NCI-H2196 treated with DMSO at 0.1 percent for 48 hours (cell line): ENCODE data around the gene FOXC1.

ENCODE experiments used
- DNase-seq: peaks from one replicate; lab custom pipeline; 2025; ENCODE audit not compliant: unreplicated experiment; lab: John Stamatoyannopoulos, UW

The FOXC1 gene

DNA sequence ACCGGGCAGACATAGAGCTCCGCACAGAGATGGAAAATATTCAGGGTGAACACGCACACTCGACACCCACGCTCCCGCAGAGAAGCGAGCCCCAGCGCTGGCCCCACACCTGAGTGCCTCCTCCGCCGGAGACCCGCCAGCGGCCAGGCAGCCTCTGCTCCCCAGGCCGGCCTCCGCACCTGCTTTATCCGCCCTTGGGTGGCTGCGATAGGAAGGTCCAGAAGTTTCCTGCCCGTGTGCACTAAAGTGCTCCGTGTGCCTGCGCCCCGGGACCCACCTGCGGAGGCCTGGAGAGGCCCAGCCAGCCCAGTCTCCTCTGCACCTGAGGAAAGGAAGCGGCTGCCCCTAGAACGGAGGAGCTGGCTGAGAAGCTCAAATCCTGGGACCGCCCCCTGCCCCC is 10.8 kb upstream of the FOXC1 start:
- no peak for DNase-seq

DNA sequence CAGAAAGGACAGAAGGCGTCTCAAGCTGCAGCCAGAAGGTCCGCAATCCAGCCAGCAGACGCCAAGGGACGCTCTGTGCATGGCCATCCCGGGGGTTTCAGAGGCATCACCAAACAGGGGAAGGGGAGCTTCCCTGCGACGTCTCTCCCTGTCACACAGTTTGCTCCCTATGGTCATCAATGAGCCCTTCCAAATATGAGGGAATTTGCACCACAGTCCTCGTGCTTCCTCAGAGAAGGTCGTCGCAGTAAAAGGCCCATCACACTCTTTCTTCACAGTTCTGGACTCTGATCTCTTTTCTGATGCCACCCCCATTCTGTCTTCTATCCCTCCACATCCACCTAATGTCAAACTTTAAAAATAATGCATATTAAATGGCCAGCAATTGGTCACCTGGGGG is 10.2 kb upstream of the FOXC1 start:
- no peak for DNase-seq

DNA sequence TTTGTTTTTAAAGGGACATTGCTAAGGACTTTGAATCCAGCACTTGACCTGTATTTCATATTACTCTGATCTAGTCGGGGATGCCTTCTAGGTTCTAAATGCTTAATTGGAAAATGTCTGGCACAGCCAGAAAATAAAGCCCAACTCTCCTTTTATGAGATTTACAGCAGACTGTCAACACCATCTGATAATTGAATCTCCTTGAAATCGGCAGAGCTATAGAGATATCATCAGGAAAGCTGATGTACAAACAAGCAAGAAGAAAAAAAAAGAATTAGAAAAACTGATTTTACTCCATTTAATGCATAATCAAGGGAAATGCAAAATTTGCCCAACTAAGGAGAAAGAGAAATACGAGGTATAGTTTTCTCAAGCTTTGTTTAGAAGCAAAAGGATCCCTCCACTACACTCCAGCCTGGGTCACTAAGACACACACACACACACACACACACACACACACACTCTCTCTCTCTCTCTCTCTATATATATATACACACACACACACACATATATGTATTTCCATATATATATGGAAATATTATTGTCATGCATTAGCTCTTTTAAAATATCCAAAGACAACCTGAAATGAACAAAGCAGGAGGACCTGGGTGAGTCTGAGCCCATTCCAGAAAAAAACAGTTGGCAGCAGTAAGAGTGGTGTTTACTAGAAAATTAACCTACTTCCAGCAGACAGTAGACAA is 9.5 kb upstream of the FOXC1 start:
- DNase-seq = no peak

DNA sequence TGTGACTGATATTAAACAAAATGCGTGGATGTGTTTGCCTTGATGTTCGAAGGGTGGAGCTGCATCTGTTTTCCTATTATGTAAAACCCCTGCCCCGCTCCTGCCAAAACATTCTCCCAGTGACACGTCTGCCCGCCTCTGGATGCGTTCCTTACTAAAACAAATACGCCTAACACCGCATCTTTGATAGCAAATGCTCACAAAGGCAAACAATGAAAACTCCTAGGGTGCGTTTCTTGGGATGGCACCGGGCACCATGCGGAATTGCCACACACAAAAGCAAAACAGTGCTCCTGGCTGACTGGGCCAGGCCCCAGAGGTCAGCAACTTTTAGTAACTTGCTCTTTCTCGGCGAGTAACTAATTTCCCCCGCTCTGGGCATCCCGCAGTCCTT is 9.0 kb upstream of the FOXC1 start:
- no peak for DNase-seq

DNA sequence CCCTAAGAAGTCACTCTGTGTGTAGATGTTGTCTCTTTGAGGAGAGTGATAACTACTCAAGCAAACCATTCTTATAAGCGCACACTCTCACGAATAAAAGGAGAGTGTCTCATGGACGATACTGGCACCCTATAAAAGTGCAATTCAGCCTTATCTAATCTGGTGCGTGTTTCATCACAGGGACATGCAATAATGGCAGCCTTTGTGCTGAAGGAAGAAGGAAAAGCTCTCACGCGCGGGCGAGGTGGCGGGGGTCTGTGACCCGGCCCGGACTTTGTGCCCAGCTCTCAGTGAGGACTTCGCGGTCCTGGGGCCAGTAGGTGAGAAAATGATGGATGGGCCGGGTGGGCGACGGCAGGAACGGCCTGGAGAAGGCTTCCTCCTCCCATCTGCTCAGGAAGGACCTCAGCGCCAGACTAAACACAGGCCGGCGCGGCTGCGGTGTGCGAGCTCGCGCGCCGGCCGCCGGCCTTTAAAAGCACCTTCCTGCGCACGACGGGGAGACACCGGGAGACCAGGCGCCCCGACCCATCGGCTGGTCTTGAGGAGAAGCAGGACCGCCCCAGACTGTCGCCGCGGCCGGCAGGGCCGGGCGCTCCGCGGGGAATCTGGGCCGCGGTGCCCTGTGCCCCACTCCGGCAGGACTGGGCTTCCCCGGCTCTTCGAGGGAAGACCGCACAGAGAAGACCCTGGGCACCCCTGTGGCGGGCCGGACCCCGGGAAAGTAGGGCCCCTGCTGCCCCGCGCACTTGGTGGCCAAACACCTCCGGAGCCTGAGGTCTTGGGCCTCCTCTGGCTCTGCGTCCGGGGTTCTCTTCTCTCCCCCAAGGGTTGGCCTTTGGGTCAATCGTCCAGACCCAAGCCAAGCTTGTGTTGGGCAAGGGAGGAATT is 8.3 kb upstream of the FOXC1 start:
- DNase-seq = no peak

DNA sequence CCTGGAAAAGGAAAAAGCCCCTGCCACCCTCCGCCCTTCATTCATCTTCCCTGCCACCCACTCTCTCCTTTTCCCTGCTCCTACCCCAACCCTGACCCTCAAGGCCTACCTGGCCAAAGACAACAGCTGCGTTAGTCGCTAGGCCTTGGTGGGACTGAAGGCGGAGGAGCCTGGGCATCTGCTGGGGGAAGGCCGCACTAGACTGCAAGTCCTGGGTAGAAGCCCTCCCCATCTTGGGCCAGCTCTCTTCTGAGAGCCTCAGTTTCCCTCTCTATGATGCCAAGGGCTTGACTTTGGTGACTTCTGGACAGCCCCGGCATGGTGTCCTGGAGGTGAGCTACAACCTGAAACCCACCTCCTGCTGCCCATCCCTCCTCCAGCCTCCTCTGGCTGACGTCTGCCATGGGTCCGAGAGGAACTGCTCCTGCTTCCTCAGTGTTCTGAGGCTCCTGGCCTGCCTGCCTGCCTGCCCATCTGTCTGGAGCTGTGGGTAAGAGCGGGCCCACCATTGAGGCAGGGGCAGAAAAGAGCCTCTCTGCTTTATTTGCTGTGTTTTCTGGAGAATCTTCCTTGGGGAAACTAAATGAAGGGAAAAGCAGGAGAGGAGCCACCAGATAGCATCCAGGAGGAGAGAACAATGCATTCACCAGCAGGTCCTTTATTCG is 7.5 kb upstream of the FOXC1 start:
- DNase-seq = no peak

DNA sequence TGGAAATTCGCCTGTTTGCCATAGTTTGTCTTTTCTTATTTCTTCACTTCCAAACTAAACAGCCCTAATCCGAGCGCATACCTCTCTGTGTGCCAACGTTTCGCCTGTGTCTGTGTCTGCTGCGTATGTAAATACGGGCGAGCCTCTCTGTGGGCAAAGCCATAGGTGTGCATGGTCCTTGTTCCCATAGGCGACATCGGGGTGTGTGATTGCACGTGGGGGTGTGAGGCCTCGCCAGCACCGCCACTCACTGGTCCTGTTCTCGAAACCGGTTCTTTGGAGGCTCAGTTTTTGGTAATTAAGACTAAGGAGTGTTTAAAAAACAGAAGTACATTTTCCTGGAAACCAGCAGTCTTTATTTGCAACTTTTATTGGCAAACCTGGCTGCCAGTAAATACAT is 6.0 kb upstream of the FOXC1 start:
- no peak for DNase-seq

DNA sequence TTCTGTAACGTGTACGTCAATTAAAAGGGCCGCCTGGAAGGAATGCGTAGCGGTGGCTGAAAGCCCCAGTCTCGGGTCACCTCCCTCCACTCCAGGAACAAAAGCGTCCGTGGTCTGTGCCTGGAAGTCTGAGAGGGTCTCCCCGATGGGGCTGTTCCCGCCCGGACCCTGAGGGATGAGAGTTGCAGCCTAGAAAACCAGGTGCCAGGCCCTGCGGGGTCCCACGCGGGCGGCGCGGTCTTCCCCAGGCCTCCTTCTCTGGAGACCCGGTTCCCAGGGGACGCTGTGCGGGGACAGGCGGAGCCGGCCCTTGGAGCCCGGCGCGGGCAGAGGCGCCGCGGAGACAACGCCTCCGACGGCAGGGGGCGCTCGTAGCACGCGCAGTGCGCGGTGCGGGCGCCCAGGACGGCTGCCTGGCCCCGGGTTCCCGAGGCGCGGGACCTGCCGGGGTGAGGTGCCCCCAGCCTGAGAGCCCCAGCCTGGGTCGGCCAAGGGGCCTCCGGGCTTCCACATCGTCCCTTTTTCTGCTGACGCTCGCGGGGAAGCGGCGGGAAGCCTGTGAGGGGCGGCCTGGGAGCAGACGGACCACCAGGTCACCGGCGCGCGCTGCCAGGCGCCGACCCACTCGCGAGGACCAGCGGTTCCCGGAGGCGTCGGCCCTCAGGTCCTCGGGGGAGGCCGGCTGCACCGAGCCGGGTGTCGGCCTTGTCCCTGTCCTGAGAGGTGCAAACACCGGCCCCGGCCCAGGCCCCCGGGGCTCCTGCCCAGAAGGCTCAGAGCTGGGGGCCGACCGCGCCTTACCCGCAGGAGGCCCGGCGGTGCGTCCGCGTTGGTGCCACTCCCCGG is 5.3 kb upstream of the FOXC1 start:
- DNase-seq = peak; percentile 14

DNA sequence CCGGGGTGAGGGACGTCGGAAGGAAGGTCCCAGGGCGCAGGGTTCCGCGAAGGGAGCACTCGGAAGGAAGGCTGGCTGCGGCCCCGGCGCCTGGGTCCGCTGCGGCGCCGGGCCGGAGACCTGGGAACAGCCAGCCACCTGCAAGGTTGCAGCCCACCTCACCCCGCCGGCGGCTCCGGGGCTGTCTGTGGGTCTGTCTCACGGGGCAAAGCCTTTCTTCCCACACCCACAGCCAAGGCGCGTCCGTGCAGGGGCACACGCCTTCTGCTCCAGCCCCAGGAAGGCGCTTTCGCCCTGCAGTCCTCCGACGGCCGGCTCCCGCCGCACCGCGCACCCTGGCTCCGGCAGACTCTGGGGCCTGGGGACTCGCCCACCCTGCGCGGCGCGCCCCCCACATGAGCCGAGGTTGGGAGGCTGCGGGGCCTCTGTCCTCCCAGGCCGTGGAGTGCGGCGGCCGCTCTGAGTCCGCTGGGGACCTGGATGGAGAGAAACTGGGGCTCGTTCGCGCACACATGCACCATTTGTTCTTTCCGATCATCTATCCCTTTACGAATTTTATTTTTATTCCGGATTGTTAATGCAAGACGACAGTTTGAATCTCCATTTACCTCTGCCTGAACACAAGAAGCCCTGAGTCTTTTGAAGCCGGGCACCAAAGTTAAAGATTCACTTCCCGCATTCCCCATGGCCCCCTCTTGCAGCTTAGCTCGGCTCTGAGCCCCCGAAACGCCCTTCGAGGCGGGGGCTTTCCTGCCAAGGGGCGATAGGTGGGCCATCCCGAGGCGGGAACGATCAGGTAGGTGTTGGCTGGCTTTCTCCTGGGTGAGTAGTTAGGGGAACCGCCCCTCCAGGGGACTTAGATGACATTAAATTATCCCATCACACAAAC is 4.5 kb upstream of the FOXC1 start:
- no peak for DNase-seq

DNA sequence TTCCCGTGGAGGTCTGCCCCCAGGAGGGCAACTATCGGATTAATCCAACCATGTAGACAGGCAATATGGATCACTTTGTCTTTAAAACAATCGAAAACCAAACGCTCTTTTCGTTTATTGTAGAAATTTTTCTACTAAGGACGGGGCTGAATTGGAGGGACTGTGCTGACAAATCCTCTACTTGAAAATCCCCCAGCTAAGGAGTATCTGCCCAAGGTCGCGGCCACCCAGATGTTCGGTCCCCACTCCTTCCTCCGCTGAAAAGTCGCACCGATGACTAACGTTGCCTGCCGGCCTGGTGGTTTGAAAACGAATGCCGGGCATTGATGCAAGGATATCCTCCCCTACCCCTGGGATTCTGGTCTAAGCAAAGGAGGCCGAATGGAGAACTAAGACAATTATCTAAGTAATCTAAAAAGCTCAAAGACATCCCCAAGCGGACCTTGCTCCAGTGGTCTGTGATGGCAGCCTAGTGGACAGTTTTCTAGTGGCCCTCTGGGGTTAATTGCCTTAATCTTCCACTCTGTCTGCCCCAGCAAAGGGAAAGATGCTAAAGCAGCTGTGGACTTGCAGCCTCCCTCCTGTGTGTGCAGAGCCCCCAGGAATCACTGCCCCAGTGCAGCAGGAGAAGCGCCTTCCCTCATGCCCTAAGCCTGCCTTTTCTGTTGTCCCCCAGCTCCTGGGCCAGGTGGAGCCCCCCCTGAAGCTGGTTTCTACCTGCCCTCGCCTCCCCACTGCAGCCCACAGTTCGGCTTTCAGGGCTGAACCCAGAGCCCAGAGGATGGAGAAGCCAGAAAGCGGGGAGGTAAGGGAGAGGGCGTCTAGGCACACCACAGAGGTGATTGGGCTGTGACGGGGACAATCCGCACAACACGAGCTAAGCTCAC is 3.6 kb upstream of the FOXC1 start:
- DNase-seq = no peak

DNA sequence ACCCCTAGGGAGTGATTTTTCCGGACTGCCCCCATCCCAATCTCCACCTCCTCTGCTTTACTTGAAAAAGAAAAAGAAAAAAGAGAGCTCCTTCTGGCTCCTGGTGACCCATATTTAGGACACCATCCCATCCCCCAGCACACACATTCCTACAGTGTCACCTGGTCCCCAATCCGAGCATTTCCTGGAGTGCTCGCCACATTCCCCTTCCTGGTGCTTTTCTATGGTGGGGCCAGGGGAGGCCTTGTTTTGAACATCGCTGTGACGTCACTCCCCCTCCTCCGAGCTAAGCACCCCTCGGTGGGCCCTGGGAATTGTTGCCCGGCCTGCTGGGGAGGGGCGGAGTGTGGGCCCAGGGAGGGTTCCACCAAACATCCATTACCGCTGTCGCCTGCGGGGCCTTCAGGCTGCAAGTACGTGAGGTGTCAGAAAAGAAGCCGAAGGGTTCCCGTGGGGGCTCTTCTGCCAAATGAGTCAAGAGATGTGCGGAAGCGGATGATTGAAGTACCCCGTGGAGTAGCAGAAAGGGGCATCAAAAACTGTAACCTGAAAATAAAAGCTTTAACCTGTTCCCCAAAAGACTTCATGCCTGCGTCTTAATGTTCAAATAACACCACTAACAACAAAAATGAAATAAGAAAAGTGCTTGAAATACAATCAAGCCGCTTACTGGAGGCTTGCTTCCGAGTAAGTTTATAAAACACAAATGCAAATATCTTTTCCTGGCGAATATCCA is 2.8 kb upstream of the FOXC1 start:
- DNase-seq = no peak

DNA sequence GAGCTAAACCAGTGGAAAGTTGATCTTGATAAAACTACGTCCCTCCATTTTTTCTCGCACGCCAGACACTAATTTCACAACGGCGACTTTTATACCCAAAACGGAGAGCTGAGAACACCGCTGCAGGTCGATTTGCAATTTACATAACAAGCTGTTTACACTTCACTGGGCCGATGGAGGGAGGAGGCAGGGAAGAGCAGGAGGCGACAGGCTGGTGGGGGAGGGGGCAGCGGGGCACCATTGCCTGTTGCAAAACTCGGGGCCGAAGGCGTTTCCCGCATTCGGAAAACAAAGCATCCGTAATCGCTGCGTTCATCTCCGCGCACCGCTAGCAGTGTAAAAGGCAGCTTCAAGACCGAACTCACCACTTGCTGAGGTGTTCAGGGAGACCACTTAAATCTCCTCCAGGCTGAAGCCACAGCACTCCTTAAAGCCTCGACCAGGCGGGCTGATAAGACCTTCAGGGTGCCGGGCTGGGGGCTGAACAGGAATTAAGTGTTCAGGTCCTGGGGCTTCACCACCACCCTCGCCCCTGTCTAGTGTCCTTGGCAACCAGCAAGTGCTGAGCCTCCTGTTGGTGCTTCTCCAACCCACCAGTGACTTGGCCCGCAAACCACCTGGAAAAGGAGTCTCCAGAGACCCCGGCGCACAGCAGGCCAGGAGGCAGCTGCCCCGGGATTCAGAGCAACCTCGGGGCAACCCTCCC is 2.0 kb upstream of the FOXC1 start:
- DNase-seq = no peak

DNA sequence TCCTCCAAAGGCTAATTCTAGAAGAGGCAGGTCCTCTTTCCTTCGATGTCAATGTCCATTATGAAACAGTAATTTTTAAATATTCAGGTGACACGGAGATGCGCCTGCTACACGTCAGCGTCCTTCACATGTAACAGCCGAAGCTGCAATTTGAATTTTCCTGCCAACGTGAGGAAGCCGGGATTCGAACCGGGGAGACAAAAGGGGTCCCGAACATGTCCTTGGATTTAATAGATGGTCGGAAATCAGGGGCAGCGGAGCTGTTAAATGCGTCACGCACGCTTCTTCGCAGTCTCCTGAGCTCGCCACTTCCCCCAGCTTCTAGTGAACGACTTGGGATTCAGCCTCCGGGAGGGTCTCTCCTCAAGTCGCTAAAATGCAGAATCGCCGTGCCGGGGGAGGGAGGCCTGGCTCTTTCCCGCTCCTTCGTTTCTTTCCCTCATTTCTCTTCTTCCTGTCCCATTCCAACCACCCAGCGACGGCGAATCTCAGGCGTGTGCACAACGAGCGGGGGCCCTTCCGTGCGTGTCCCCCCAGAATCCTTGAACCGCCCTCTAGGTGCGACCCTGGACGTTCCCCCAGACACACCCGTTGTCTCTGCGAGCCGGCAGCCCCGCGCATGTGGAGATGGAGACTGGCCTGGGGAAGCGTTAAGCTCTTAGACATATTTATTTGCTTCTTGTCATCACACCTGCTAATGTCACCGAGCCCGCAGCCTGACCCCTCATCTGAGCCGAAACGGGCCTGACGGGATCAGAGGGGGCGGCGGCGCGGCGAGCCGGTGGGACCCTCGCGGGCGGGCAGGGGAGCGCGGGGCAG is 1.3 kb upstream of the FOXC1 start:
- no peak for DNase-seq

DNA sequence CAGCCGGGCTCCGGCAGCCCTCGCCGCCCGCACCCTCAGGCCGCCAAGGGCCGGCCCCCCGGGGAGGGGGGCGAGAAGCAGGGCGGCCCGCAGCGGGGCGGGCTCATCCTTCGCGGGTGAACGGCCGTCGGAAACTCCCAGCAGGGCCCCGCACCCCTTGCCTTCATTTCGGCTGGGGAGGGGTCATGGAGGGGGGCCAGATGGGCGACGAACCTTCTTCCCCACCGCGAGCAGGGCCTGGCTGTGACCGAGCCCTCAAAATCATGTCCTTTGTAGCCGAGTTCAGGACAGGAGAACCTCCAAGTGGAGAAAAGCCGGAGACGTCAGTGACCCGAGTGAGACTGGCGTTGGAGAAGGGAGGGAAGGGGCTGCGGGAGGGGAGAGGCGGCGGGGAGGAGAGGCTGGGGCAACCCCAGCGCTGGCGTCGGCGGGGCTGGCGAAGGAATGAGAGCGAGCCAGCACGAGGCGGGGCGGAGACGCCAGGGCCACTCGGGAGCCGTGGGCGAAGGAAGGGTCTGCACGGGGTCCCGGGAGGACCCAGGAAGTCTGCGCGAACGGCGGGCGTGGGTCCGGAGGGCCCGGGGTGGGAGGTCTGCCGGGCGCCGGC is 571 bp upstream of the FOXC1 start:
- no peak for DNase-seq

DNA sequence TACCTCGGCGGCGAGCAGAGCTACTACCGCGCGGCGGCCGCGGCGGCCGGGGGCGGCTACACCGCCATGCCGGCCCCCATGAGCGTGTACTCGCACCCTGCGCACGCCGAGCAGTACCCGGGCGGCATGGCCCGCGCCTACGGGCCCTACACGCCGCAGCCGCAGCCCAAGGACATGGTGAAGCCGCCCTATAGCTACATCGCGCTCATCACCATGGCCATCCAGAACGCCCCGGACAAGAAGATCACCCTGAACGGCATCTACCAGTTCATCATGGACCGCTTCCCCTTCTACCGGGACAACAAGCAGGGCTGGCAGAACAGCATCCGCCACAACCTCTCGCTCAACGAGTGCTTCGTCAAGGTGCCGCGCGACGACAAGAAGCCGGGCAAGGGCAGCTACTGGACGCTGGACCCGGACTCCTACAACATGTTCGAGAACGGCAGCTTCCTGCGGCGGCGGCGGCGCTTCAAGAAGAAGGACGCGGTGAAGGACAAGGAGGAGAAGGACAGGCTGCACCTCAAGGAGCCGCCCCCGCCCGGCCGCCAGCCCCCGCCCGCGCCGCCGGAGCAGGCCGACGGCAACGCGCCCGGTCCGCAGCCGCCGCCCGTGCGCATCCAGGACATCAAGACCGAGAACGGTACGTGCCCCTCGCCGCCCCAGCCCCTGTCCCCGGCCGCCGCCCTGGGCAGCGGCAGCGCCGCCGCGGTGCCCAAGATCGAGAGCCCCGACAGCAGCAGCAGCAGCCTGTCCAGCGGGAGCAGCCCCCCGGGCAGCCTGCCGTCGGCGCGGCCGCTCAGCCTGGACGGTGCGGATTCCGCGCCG is 994 bp downstream of the FOXC1 start:
- no peak for DNase-seq

DNA sequence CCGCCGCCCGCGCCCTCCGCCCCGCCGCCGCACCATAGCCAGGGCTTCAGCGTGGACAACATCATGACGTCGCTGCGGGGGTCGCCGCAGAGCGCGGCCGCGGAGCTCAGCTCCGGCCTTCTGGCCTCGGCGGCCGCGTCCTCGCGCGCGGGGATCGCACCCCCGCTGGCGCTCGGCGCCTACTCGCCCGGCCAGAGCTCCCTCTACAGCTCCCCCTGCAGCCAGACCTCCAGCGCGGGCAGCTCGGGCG is 1.5 kb downstream of the FOXC1 start:
- no peak for DNase-seq
